Testis (tissue), 3 donors: ENCODE data around the gene AGAP1. TPM values are rescaled to one million over a fixed set of nuclear protein-coding genes. Genes with fewer than 3 reads are reported as not detected.

Source experiments
- DNase-seq: peaks from one replicate; pipeline ENCODE4 v3.0.0-alpha.2; 2019
- H3K27ac ChIP-seq, 2 donors: fragments of 200-600 bp; sonication (generic); one replicate each; pipeline ENCODE4 v1.5.1; 2019
- H3K27me3 ChIP-seq: fragments of 200-600 bp; sonication (generic); one replicate; pipeline ENCODE4 v1.5.1; 2019
- H3K36me3 ChIP-seq: fragments of 200-600 bp; sonication (generic); one replicate; pipeline ENCODE4 v1.5.1; 2017; ENCODE audit warnings: low read depth; ENCODE audit errors: missing control alignments
- H3K4me1 ChIP-seq: fragments of 200-600 bp; sonication (generic); one replicate; pipeline ENCODE4 v1.5.1; 2019
- H3K4me3 ChIP-seq, 2 donors: fragments of 200-600 bp; sonication (generic); one replicate each; pipeline ENCODE4 v1.5.1; 2017 to 2019
- H3K9me3 ChIP-seq: fragments of 200-600 bp; sonication (generic); one replicate; pipeline ENCODE4 v1.5.1; 2017
- CTCF ChIP-seq, 3 experiments: fragments of 450-650 bp in 2 of 3; fragments of 200-600 bp in 1 of 3; sonication (generic) in 1 of 3; IDR thresholded peaks; one replicate each; pipeline ENCODE4 v1.5.1; 2016 to 2019; ENCODE audit warnings: antibody characterized with exemption in 3 of 3, mild to moderate bottlenecking in 2 of 3, moderate library complexity in 1 of 3
- POLR2A ChIP-seq: fragments of 450-650 bp; IDR thresholded peaks from one replicate; pipeline ENCODE4 v1.6.1; 2017; ENCODE audit warnings: antibody characterized with exemption, mild to moderate bottlenecking, moderate library complexity
- WGBS, 2 donors: methylation state at CpG; one replicate each; pipeline ENCODE4 v1.1.5; 2018; 5-methylcytosine and 5-hydroxymethylcytosine counted together
- intact Hi-C: fragments of 100-400 bp; cut with DNase I; formaldehyde crosslinking; loops from one replicate; pipeline ENCODE4 v1.15.1; 2023; ENCODE audit warnings: low total_unique reads
- polyA plus RNA-seq: library from polyadenylated mRNA; stranded (reverse); fragments of 350-450 nt; fragmentation: Illumina TruSeq; extraction: RNeasy Lipid Tissue Mini Kit (QIAGEN cat#74804); gene quantifications from one replicate; pipeline ENCODE4 v1.2.3, GENCODE V29; 2014; ENCODE audit warnings: low read depth, low replicate concordance; ENCODE audit not compliant: insufficient read depth
- total RNA-seq, 2 donors: library from RNA; depleted of rRNA; stranded (reverse); fragments of >200 nt; gene quantifications; one replicate each; pipeline ENCODE4 v1.2.3, GENCODE V29; 2016

Gene AGAP1
- total and polyA plus RNA-seq, 3 donors from 2014 or later = 21.4 to 45.5 (median 40.7) TPM

DNA sequence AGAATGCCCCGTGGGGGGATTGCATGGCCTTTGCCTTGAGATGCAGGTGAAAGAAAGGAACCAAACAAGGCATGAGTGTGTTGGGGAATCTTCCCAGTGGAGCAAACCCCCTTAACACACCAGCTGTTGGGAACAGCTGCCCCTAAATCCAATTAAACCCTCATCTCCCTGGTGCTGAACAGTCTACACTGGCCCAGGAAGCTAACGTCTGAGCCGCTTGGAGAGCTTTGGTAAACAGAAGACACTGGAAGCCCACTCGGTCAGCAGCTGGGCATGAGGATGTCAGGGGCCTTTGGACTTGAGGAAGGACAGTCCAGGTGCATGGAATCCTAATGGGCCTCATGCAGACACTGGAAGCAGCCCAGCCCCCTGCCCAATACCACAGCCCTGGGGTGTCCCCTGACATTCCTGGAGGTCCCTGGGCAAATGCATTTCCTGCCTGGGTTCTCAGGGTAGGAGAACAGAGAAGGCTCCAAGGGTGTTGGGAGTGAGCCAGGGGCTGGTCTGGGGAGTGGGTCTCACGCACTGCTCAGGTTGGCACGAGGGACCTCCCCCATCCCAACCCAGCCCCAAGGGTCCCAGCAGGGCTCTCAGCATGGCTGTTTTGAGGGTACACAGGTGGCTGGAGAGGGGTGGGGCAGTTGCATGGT lies 636.6 kb downstream of the AGAP1 start:
- no peaks in the 10 kb centered on the region for H3K4me1 ChIP-seq
- intact Hi-C loops = no loop called here
- no peak overlapping the region for H3K4me3 ChIP-seq
- no peaks in the 10 kb centered on the region for H3K9me3 ChIP-seq
- WGBS, 2 donors = 93% methylated on average over 3 to 6 of the region's 6 CpGs
- no peaks in the 10 kb centered on the region for H3K36me3 ChIP-seq
- TF ChIP-seq POLR2A (no peak), CTCF (IDR thresholded peaks at IDR 0.05) (no peak)
- H3K27me3 ChIP-seq = no peaks in the 10 kb centered on the region
- no peak for DNase-seq
- no peak overlapping the region for H3K27ac ChIP-seq

DNA sequence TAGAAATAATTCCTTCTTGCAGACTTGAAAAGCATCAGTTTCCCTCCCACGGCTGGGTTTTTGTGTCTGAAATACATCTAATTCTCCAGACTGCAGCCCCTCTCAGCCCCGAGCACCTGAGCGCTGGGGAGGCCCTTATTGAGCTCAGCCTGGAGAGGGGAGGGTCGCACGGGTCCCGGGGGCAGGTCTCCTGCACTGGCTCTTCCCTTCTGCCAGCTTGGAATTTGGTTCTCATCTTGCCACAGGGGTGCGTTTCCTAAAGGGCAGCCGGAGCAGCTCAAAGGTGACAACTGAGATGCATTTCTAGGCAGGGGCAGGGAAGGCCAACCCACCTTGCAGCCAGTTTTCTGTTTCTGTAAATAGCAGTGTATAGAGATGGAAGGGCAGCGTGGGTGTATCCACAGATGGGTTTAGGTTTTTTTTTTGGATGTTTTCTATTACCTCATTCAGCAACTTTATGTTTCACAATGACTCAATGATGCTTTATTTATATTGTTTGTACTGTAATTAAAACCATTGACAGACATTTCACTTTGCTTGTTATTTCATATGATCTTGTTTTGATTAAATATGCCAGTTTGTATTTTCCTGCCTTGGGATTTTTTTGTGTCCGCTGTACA lies 637.3 kb downstream of the AGAP1 start:
- no peaks in the 10 kb centered on the region for H3K36me3 ChIP-seq
- no peaks in the 10 kb centered on the region for H3K4me1 ChIP-seq
- TF ChIP-seq CTCF (IDR thresholded peaks at IDR 0.05) (no peak), POLR2A (no peak)

DNA sequence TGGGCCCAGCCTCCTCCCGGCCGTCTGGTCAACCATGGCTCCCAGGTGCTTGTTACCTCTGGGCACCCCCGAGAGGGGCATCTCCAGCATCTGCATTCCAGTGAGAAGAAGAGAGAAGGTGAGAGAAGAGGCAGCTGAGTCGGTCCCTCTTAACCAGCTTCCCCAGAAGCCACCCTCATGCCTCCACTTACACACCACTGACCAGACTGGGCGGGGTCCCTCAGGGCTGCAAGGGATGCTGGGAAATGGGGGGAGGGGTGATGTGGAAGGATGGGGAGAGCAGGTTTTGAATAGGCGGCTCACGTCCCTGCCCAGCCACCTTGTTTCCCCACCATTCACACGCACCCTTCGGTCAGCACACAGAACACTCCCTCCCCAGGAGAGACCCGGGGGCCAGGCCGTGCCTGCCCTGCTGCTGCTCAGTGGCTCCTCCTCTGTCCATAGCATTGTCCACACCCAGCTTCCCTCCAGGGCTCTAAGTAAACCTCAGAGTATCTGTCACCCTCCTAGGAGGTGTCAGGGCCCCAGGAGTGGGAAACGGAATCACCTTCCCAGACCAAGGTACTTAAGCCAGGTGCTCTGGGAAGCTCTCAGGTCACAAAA lies 639.7 kb downstream of the AGAP1 start:
- Histone ChIP-seq H3K9me3 (no peaks in the 10 kb centered on the region), H3K4me3 (no peak overlapping the region), H3K4me1 (no peaks in the 10 kb centered on the region), H3K36me3 (no peaks in the 10 kb centered on the region), H3K27me3 (no peaks in the 10 kb centered on the region), H3K27ac (no peak overlapping the region)
- no peak for TF ChIP-seq POLR2A
- no peak for TF ChIP-seq CTCF (IDR thresholded peaks at IDR 0.05)
- intact Hi-C loops = no loop called here
- WGBS, 2 donors = 86 to 89% methylated on average over 10 to 12 of the region's 12 CpGs
- DNase-seq = no peak

More for the DNA sequence above, 637.3 kb downstream of the AGAP1 start:
- no peak for DNase-seq
- Histone ChIP-seq H3K4me3 (no peak overlapping the region), H3K9me3 (no peaks in the 10 kb centered on the region), H3K27ac (no peak overlapping the region), H3K27me3 (no peaks in the 10 kb centered on the region)
- intact Hi-C loops = no loop called here
- WGBS, 2 donors = 79 to 86% methylated on average over 10 of the region's 10 CpGs

DNA sequence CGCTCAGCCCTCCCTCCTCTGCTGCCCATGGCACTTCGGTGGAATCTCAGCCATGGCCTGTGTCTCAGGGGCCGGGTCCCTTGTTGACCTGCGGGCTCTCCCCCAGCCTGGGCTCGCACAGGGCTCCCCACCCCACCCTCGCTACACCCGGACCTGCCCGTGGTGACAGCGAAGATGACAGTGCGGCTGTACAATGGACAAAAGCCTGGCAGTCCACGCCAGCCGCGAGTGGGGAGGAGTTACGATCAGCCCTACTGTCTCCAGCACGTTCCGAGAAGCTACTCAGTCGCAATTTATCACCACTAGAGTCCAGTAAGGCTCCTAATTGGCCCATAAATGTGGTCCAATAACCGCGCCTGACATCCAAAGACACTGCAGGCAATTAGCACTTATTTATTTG lies 642.7 kb downstream of the AGAP1 start:
- H3K27me3 ChIP-seq = no peaks in the 10 kb centered on the region
- no peak for DNase-seq
- H3K36me3 ChIP-seq = no peaks in the 10 kb centered on the region
- intact Hi-C loops = no loop called here
- no peaks in the 10 kb centered on the region for H3K4me1 ChIP-seq
- 75 to 84% methylated on average over 16 to 19 of the region's 19 CpGs for WGBS, 2 donors
- no peaks in the 10 kb centered on the region for H3K9me3 ChIP-seq
- H3K27ac ChIP-seq = no peak overlapping the region
- no peak overlapping the region for H3K4me3 ChIP-seq
- no peak for TF ChIP-seq CTCF (IDR thresholded peaks at IDR 0.05)
- TF ChIP-seq POLR2A = no peak
